ENCODE results near the gene ACSBG1. TPM values are rescaled to one million over a fixed set of nuclear protein-coding genes. Genes with fewer than 3 reads are reported as not detected.
"Not testable (repeated sequence)": the region's sequence is repeated elsewhere in the genome, so short reads cannot be mapped to it uniquely, and the experiment has no call there.

ACSBG1 gene
- total RNA-seq, 1 donor from 2014 or later: 0.83 TPM

- no peak for DNase-seq (ENCODE audit: low spot score)
Measured at GRCh38 chr15:78167227-78167888, 67.0 kb downstream of the ACSBG1 start.

DNA sequence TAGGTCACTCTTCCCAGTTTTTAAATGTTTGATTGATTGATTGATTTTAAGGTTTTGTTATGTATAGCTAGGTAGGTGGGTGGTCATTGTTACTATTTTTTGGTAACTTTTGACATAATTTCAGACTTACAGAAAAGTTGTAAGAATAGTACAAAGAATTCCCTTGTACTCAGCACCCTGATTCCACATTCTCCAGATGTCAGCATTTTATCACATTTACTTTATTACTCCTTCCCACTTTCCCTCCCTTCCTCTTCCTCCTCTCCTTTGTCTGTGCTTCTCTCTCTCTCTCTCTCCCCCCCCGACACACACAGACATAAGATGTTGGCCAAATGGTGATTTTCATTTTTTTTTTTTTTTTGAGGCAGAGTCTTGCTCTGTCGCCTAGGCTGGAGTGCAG is 70.4 kb downstream of the ACSBG1 start:
- DNase-seq (ENCODE audit: low spot score): no peak

GRCh38 chr15:78162038-78162437 is 72.3 kb downstream of the ACSBG1 start:
- no peak for DNase-seq (ENCODE audit: low spot score)

DNA sequence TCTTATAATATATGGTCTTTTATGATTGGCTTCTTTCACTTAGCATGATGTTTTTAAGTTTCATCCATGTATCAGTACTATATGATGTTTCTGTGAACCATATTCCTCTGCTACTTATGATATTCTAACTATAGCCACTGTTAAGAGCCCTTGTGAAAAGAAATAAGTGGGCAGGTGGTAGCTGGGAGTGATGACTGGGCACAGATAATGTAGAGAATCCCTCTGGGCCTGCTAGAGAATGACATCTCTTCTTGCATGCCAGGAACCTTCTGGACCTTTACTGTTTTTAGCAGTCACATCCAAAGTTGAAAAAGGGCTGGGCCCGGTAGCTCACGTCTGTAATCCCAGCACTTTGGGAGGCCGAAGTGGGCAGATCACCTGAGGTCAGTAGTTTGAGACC is 75.0 kb downstream of the ACSBG1 start:
- no peak for DNase-seq (ENCODE audit: low spot score)

- no peak for DNase-seq (ENCODE audit: low spot score)
Measured at GRCh38 chr15:78157203-78157602, 77.2 kb downstream of the ACSBG1 start.

DNA sequence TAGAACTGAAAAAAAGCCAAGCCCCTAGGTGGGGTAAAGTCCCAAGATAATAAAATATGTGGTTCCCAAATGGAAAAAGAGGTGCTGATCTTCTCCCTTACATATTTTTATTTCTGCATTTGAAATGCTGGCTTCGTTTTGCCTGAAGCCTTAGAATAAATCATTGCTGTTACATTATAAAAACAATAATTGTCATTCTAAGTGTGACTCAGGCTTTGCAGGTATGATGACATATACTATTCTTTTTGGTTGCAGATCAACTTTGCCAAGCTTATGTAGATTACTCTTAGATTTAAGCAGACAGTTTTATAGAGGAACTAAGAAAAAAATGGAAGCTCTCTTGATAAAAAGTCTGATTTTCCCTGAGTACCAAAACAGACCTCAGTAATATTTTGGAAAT is 77.7 kb downstream of the ACSBG1 start:
- no peak for DNase-seq (ENCODE audit: low spot score)

GRCh38 chr15:78155355-78155939 is 78.9 kb downstream of the ACSBG1 start:
- no peak for DNase-seq (ENCODE audit: low spot score)

GRCh38 chr15:78154955-78155354 is 79.4 kb downstream of the ACSBG1 start:
- no peak for DNase-seq (ENCODE audit: low spot score)

DNA sequence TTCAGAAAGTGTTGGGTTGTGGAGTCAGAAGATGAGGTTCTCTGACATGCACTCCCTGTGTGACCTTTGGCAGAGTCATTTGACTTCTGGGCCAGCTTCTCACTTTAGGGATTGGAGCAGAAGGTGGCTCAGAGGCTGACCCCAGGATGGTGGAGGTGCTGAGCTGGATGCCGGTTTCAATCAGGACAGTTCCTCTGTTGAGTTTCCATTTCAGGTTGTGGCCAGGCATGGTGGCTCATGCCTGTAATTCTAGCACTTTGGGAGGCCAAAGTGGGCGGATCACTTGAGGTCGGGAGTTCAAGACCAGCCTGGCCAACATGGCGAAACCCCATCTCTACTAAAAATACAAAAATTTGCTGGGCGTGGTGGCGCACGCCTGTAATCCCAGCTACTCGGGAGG is 83.3 kb downstream of the ACSBG1 start:
- not testable (repeated sequence) for DNase-seq (ENCODE audit: low spot score)

DNA sequence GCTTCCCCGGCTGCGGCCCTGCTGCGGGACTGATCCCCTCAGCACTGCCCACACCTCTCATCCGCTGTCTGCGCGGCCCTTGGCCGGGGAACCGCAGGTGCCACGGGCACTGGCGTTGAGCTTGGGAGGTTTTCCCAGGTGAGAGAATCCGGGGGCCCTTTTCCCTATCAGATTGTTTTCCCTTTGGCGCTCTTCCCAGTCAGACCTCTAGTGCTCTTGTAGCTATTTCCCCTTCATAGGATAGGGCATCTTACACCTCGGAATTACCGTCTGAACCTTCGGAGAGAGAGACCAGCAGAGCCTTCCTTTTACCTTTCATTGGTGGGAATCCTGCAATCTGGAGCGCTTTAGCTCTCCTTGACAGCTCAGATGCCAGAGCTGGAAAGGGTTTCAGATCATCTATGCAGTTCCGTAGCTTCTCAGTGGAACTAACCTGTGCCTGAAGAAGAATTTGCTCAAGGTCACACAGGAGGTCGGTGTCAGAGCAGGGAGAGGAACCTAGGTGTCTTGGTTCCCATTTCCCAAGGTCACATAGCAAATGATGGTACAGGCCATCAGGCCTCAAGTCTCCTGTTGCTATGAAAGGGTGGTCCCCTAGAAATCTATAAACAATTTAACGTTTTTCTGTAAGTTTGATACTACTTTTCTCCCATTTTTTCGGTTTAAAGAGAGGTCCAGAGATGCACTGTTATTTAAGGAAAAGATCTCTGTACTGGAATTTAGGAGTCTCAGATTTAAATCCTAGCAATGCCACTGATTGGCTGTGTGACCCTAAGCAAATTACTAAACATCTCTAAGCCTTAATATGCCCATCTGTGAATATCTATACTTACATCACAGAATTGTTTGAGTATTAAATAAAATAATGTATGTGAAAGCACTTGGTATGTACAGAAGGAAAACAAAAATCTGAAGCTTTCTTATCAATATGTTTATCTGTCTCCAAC is 84.3 kb downstream of the ACSBG1 start:
- peak; percentile 16 for DNase-seq (ENCODE audit: low spot score)

DNA sequence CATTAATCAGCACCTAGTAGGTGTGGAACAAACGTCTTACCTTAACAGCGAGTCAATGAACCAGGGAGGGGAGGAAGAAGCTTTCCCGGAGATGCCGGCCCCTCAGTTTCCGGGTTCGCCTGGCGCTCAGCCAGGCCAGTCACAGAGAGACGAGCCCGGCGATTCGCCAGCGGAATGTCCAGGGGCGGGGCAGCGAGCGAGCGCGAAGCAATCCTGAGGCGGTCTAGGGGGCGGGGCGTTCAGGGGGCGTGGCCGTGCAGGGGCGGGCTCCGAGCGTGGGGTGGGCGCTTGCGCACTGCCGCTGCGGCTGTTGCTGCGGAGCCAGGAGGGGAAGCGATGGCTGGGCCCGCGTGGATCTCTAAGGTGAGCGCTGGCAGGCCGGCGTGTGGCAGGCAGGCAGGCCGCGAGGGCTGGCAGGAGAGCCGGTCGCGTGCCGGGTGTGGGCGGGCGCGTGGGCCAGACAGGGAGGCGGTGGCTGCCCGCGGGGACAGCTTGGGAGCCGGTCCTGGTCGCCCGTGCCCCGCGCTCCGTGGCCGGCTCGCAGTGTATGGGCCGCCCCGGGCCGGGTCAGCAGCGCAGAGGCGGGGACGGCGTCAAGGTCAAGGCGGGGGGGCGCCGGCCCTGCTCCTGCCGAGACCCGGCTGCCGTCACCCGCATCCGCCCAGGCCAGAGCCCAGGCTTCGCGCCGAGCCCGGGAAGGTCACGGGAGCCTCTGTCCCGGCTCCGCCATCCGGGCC is 85.1 kb downstream of the ACSBG1 start, which contains the start of gene IDH3A:
TSS of gene IDH3A (plus strand) at position 295 of the 737 bp plus-strand sequence. CDS start at position 337, 42 bp downstream.
- peak; percentile 99 for DNase-seq (ENCODE audit: low spot score)

GRCh38 chr15:78148392-78149067 is 85.8 kb downstream of the ACSBG1 start:
- no peak for DNase-seq (ENCODE audit: low spot score)

GRCh38 chr15:78147566-78147965 is 86.8 kb downstream of the ACSBG1 start:
- DNase-seq (ENCODE audit: low spot score): no peak

- no peak for DNase-seq (ENCODE audit: low spot score)
Measured at GRCh38 chr15:78146425-78147154, 87.8 kb downstream of the ACSBG1 start.

- DNase-seq (ENCODE audit: low spot score): no peak
Measured at GRCh38 chr15:78142332-78142731, 92.0 kb downstream of the ACSBG1 start.

- DNase-seq (ENCODE audit: low spot score): no peak
Measured at GRCh38 chr15:78140292-78140691, 94.1 kb downstream of the ACSBG1 start.

DNA sequence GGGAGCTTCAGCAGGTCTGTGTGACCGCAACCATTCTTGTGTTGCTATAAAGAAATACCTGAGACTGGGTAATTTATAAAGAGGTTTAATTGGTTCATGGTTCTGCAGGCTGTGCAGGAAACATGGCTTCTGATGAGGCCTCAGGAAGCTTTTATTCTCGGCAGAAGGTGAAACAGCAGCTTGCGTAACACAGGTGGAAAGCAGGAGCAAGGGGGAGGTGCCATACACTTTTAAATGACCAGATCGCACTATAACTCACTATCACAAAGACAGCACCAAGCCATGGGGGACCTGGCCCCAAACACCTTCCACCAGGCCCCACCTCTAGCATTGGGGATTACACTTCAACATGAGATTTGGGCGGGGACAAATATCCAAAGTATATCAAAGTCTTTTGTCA is 94.8 kb downstream of the ACSBG1 start:
- no peak for DNase-seq (ENCODE audit: low spot score)

DNA sequence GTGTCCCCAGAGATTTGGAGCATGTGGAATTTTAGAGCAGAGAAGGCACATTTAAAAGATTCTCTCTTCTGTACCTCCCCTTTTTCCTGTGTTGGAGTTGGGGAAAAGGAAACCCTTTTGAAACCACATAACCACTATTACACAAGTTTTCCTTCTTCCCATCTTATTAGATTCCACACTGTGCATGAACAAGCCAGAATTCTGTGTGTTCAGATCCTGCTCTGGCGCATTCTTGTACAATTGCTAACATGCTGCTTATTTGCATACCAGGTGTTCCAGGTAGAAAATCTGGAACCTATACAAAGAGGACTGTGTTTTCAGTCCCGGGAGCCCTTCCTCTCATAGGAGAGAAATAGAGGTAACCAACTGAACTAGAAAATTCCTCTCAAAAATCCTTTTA is 100.6 kb downstream of the ACSBG1 start:
- DNase-seq (ENCODE audit: low spot score): no peak

GRCh38 chr15:78131295-78132061 is 102.9 kb downstream of the ACSBG1 start, which contains the start of gene CIB2:
Gene CIB2, minus strand, starts transcription at chr15:78131445. Its CDS starts 230 bp downstream, at chr15:78131215.
- DNase-seq (ENCODE audit: low spot score): peak; percentile 55

All from mucosa of gallbladder (tissue), 1 donor.